Measurements from ENCODE around the gene STAG3. TPM values are rescaled to one million over a fixed set of nuclear protein-coding genes. Genes with fewer than 3 reads are reported as not detected.

STAG3 gene
- total RNA-seq, 1 experiment from 2014 or later: 5.2 TPM

DNA sequence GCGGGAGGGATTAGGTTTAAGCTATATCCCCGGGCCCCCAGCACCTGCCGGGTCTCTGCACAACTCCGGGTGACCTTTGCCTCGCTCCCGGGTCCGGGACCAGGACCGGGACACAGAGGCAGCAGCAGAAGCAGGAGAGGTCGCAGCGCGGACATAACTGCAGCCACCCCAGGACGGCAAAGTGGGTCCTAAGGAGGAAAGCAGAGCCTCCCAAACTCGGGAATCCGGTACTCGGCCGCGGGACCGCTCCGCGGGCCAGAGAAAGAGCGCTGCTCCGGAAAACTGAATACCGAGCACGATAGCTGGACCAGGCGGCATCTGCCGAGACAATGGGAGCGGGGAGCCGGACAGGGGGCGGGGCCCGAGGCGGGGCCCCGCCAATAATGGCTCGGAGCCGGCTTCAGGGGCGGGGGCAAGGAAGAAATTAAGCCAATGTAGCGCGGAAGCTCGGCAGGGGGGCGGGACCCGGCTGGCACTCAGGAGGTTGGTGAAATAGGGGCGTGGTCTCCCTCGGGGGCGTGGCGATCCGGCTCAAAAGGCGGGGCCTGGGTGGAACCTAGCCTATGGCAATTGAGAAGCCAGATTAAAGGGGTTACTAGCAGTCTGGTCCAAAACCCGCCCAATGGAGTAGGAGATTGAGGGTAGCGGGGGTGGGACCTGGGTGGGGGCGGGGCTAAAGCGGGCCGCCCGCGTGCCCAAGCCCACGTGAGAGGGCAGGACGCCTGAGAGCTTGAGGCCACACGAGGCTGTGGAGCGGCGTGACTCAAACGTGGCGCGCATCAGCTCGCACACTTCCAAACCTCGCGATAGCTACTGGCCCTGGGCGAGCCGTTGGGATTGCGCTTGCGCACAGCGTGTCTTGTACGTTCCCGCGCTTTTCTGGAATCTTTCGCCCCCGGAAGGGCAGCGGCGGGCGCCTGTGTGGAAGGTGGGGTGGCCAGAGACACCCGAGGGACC is at the start of gene STAG3, which contains the start of gene GPC2 (continued):
- TF ChIP-seq, protein P1, sequence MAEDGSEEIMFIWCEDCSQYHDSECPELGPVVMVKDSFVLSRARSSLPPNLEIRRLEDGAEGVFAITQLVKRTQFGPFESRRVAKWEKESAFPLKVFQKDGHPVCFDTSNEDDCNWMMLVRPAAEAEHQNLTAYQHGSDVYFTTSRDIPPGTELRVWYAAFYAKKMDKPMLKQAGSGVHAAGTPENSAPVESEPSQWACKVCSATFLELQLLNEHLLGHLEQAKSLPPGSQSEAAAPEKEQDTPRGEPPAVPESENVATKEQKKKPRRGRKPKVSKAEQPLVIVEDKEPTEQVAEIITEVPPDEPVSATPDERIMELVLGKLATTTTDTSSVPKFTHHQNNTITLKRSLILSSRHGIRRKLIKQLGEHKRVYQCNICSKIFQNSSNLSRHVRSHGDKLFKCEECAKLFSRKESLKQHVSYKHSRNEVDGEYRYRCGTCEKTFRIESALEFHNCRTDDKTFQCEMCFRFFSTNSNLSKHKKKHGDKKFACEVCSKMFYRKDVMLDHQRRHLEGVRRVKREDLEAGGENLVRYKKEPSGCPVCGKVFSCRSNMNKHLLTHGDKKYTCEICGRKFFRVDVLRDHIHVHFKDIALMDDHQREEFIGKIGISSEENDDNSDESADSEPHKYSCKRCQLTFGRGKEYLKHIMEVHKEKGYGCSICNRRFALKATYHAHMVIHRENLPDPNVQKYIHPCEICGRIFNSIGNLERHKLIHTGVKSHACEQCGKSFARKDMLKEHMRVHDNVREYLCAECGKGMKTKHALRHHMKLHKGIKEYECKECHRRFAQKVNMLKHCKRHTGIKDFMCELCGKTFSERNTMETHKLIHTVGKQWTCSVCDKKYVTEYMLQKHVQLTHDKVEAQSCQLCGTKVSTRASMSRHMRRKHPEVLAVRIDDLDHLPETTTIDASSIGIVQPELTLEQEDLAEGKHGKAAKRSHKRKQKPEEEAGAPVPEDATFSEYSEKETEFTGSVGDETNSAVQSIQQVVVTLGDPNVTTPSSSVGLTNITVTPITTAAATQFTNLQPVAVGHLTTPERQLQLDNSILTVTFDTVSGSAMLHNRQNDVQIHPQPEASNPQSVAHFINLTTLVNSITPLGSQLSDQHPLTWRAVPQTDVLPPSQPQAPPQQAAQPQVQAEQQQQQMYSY (CRISPR knock-in tag; IDR thresholded peaks at IDR 0.05): peak; percentile 73
- no peak for TF ChIP-seq GRHL2 (CRISPR knock-in tag; IDR thresholded peaks at IDR 0.05; ENCODE audit: insufficient replicate concordance, severe bottlenecking)
- no peak for TF ChIP-seq SOX15 (CRISPR knock-in tag; IDR thresholded peaks at IDR 0.05)
- TF ChIP-seq ZNF121 (CRISPR knock-in tag; IDR thresholded peaks at IDR 0.05): 0 out of 2 replicates have a peak, but pooled peaks have one; percentile 46
- TF ChIP-seq HMGXB4 (CRISPR knock-in tag; IDR thresholded peaks at IDR 0.05): 0 out of 2 replicates have a peak, but pooled peaks have one; percentile 75
- no peak for TF ChIP-seq ZSCAN18 (CRISPR knock-in tag; IDR thresholded peaks at IDR 0.05)
- TF ChIP-seq, protein P2, sequence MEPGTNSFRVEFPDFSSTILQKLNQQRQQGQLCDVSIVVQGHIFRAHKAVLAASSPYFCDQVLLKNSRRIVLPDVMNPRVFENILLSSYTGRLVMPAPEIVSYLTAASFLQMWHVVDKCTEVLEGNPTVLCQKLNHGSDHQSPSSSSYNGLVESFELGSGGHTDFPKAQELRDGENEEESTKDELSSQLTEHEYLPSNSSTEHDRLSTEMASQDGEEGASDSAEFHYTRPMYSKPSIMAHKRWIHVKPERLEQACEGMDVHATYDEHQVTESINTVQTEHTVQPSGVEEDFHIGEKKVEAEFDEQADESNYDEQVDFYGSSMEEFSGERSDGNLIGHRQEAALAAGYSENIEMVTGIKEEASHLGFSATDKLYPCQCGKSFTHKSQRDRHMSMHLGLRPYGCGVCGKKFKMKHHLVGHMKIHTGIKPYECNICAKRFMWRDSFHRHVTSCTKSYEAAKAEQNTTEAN (CRISPR knock-in tag; IDR thresholded peaks at IDR 0.05): peak; percentile 95
- TF ChIP-seq E2F5 (CRISPR knock-in tag; IDR thresholded peaks at IDR 0.05): peak; percentile 92
- TF ChIP-seq ELF4 (CRISPR knock-in tag; IDR thresholded peaks at IDR 0.05; ENCODE audit: low read depth): peak; percentile 79; the same call in 1 of the 2 replicates
- peak; percentile 97 for TF ChIP-seq TP53 (CRISPR knock-in tag; IDR thresholded peaks at IDR 0.05)
- peak; percentile 90; the same call in 1 of the 2 replicates for TF ChIP-seq ATF1 (CRISPR knock-in tag; IDR thresholded peaks at IDR 0.05)
- TF ChIP-seq ZNF219 (CRISPR knock-in tag; IDR thresholded peaks at IDR 0.05; ENCODE audit: borderline replicate concordance): 0 out of 2 replicates have a peak, but pooled peaks have one; percentile 60
- TF ChIP-seq JUN (CRISPR knock-in tag; IDR thresholded peaks at IDR 0.05): peak; percentile 89
- TF ChIP-seq, protein P3, sequence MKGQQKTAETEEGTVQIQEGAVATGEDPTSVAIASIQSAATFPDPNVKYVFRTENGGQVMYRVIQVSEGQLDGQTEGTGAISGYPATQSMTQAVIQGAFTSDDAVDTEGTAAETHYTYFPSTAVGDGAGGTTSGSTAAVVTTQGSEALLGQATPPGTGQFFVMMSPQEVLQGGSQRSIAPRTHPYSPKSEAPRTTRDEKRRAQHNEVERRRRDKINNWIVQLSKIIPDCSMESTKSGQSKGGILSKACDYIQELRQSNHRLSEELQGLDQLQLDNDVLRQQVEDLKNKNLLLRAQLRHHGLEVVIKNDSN (CRISPR knock-in tag; IDR thresholded peaks at IDR 0.05): peak; percentile 86
- no peak for TF ChIP-seq ZNF396 (CRISPR knock-in tag; IDR thresholded peaks at IDR 0.05; ENCODE audit: borderline replicate concordance)
- peak; percentile 97 for TF ChIP-seq E2F1 (CRISPR knock-in tag; IDR thresholded peaks at IDR 0.05)
- no peak for TF ChIP-seq NFATC4 (CRISPR knock-in tag; IDR thresholded peaks at IDR 0.05)
- peak; percentile 96 for TF ChIP-seq TEAD1 (CRISPR knock-in tag; IDR thresholded peaks at IDR 0.05)
- TF ChIP-seq, protein P4, sequence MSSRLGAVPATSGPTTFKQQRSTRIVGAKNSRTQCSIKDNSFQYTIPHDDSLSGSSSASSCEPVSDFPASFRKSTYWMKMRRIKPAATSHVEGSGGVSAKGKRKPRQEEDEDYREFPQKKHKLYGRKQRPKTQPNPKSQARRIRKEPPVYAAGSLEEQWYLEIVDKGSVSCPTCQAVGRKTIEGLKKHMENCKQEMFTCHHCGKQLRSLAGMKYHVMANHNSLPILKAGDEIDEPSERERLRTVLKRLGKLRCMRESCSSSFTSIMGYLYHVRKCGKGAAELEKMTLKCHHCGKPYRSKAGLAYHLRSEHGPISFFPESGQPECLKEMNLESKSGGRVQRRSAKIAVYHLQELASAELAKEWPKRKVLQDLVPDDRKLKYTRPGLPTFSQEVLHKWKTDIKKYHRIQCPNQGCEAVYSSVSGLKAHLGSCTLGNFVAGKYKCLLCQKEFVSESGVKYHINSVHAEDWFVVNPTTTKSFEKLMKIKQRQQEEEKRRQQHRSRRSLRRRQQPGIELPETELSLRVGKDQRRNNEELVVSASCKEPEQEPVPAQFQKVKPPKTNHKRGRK (CRISPR knock-in tag; IDR thresholded peaks at IDR 0.05; ENCODE audit: borderline replicate concordance): 0 out of 2 replicates have a peak, but pooled peaks have one; percentile 26
- no peak for TF ChIP-seq KAT7 (CRISPR knock-in tag; IDR thresholded peaks at IDR 0.05; ENCODE audit: borderline replicate concordance)
- peak; percentile 99 for TF ChIP-seq FOXP4 (CRISPR knock-in tag; IDR thresholded peaks at IDR 0.05)
- TF ChIP-seq FOXP1 (CRISPR knock-in tag; IDR thresholded peaks at IDR 0.05; ENCODE audit: borderline replicate concordance): peak; percentile 99
